Measurements from ENCODE around the gene ECI2.

DNA sequence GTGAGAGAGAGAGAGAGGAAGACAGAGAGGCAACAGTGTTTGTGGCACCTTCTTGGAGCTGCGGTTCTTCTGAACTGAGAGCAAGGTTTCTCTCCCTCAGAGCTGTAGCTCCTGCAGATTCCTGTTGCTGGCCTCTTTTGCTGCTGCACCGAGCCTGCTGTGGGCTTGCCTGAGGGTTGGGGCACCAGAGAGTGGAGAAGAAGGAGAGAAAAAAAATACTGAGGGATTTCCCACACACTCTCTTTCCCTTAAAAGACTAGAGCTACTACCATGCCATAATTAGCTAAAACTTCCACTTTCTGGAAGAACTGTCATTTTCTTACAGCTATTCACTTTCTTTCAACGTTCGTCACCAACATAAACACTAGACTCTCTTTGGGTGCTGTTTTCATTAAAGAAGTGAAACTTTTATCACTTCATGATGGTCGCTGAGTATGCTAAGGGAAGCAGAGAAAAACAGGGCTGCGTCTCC is 18.2 kb upstream of the ECI2 start:
- TF ChIP-seq, protein P1, sequence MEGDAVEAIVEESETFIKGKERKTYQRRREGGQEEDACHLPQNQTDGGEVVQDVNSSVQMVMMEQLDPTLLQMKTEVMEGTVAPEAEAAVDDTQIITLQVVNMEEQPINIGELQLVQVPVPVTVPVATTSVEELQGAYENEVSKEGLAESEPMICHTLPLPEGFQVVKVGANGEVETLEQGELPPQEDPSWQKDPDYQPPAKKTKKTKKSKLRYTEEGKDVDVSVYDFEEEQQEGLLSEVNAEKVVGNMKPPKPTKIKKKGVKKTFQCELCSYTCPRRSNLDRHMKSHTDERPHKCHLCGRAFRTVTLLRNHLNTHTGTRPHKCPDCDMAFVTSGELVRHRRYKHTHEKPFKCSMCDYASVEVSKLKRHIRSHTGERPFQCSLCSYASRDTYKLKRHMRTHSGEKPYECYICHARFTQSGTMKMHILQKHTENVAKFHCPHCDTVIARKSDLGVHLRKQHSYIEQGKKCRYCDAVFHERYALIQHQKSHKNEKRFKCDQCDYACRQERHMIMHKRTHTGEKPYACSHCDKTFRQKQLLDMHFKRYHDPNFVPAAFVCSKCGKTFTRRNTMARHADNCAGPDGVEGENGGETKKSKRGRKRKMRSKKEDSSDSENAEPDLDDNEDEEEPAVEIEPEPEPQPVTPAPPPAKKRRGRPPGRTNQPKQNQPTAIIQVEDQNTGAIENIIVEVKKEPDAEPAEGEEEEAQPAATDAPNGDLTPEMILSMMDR (conservative IDR thresholded peaks at IDR 0.05; ENCODE audit: low read length), result no peak
- no peak for TF ChIP-seq EZH2phosphoT487 (IDR thresholded peaks at IDR 0.05; ENCODE audit: borderline replicate concordance)

Measured in Loucy (cell line).